HUES48 (cell line): ENCODE results near the gene CCDC57.

Source experiments
- H3K27ac ChIP-seq: one replicate; pipeline ENCODE4 v1.7.0; 2013; ENCODE audit warnings: low read depth, low read length, inconsistent platforms
- H3K27me3 ChIP-seq: 2 replicates; pipeline ENCODE4 v1.6.1; 2013; ENCODE audit warnings: mild to moderate bottlenecking, low read length; ENCODE audit not compliant: control insufficient read depth, insufficient read depth
- H3K36me3 ChIP-seq: 2 replicates; pipeline ENCODE4 v1.6.1; 2013; ENCODE audit warnings: low read length; ENCODE audit not compliant: control insufficient read depth, insufficient read depth
- H3K4me1 ChIP-seq: 2 replicates; pipeline ENCODE4 v1.6.1; 2013; ENCODE audit warnings: mild to moderate bottlenecking, low read length; ENCODE audit not compliant: control insufficient read depth, insufficient read depth
- H3K4me3 ChIP-seq: 2 replicates; pipeline ENCODE4 v1.5.1; 2013; ENCODE audit warnings: mild to moderate bottlenecking, low read depth, low read length
- H3K9ac ChIP-seq: 2 replicates; pipeline ENCODE4 v1.6.1; 2013; ENCODE audit warnings: mild to moderate bottlenecking, low read depth, low read length, moderate library complexity
- H3K9me3 ChIP-seq: 2 replicates; pipeline ENCODE4 v1.6.1; 2013; ENCODE audit warnings: low read length; ENCODE audit not compliant: control insufficient read depth, insufficient read depth

Gene CCDC57

DNA sequence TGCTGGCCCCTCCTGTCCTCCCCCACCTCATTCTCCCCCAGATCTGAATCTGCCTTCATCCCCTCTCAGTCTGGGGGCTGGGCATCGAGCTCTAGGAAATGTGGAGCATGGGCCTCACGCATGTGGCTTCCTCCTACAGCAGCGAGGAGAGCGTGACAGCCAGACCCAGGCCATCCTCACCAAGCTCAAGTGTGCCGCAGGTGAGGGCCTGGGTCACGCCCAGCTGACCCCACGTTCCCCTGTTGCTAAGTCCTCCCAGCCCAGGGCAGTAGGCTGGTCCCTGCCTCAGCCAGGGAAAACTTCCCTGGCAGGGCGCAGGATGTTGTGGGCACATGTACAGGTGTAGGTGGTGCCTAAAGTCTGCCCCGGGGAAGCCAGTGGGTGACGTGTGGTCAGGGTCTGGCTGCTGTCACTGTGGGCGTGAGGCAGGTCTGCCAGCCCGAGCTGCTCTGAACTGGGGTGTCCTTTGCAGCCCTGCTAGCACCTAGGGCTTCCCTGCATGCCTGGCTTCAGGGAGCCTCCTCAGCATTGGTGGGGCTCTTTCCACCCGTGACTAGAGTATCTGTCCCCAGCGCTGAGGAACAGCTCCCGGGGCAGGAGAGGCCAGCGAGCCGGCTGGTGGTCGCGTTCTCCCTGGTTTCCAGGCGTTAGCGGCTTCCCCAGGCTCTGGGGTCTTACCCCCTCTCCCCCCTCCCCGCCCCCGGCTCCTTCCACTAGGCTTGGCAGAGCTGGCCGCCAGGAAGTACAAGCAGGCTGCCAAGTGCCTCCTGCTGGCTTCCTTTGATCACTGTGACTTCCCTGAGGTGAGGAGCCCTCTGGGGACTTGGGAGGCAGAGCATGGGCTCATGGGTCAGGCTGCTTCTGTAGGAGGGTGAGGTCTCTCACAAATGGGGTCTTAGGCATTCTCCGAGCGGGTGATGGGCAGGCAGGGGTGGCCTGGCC lies 157.3 kb downstream of the CCDC57 start:
- H3K36me3 ChIP-seq = peaks cover 67% of the 10 kb centered on the region
- H3K9me3 ChIP-seq = no peaks in the 10 kb centered on the region
- no peak overlapping the region for H3K27ac ChIP-seq
- no peaks in the 10 kb centered on the region for H3K27me3 ChIP-seq
- no peak overlapping the region for H3K4me3 ChIP-seq
- H3K4me1 ChIP-seq = no peaks in the 10 kb centered on the region
- H3K9ac ChIP-seq = no peak overlapping the region

GRCh38 chr17:82054351-82055022 lies 158.2 kb downstream of the CCDC57 start:
- Histone ChIP-seq H3K27me3 (no peaks in the 10 kb centered on the region), H3K4me1 (no peaks in the 10 kb centered on the region), H3K4me3 (no peak overlapping the region), H3K36me3 (peaks cover 67% of the 10 kb centered on the region), H3K9me3 (no peaks in the 10 kb centered on the region), H3K9ac (no peak overlapping the region), H3K27ac (no peak overlapping the region)

GRCh38 chr17:82053556-82054263 lies 158.9 kb downstream of the CCDC57 start:
- Histone ChIP-seq H3K27ac (no peak overlapping the region), H3K36me3 (peaks cover 70% of the 10 kb centered on the region), H3K4me3 (no peak overlapping the region), H3K9ac (no peak overlapping the region), H3K4me1 (no peaks in the 10 kb centered on the region), H3K9me3 (no peaks in the 10 kb centered on the region), H3K27me3 (no peaks in the 10 kb centered on the region)

- Histone ChIP-seq H3K4me1 (no peaks in the 10 kb centered on the region), H3K9ac (no peak overlapping the region), H3K36me3 (peaks cover 68% of the 10 kb centered on the region), H3K4me3 (peak overlapping the region; percentile 89; the same call in 1 of the 2 replicates), H3K9me3 (no peaks in the 10 kb centered on the region), H3K27me3 (no peaks in the 10 kb centered on the region), H3K27ac (no peak overlapping the region)
Measured at GRCh38 chr17:82053130-82053529, 159.5 kb downstream of the CCDC57 start.

- Histone ChIP-seq H3K27me3 (no peaks in the 10 kb centered on the region), H3K9me3 (no peaks in the 10 kb centered on the region), H3K27ac (no peak overlapping the region), H3K4me3 (peak overlapping the region; percentile 89), H3K9ac (no peak overlapping the region; the same call in 1 of the 2 replicates), H3K4me1 (no peaks in the 10 kb centered on the region), H3K36me3 (peaks cover 68% of the 10 kb centered on the region)
Measured at GRCh38 chr17:82052638-82053059, 160.0 kb downstream of the CCDC57 start.

DNA sequence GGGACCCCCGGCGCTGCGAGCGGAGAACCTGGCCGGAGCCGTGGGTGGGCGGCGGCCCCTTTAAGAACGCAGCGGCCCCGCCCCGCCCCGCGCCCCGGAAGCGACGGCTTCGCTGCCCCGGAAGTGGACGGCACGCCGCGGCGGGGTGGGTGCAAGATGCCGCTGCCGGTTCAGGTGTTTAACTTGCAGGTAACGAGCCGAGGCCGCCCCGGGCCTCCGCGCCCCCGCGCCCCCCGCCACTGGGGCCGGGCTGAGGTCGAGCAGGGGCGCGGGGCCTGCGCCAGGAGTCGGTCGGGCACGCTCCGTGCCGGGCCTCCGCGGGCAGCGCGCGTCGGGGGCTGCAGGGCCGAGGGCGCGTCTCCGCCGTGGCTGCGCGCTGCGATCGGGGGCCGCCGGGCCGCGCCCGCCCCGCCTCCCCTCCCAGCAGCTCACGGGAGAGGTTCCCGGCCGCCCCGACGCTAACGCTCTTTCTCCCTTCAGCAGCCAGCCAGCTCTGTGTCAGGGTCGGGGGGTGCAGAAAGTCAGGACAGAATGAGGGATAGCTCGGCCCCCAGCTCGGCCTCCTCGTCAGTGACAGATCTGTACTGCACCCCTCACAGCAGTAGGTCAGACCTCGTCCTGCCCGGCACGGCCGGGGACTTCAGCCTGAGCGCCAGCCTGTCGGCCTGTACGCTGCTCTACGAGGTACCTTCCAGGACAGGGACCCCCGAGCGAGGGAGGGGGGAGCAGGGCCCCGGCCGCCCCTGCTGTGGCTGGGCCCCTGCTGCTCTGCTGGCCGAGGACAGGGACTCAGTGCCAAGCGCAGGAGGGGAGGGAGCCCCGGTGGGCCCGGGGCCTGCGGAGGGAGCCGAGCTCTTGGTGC lies 160.6 kb downstream of the CCDC57 start, which contains the start of the genes GPS1 and RFNG:
Gene GPS1, plus strand, starts transcription at position 123 of the 862 bp plus-strand sequence. Its CDS starts 34 bp downstream, at position 157.
Gene RFNG, minus strand, starts transcription at position 36 of the 862 bp plus-strand sequence. CDS start 45 bp downstream, outside the sequence.
- Histone ChIP-seq H3K36me3 (peaks cover 68% of the 10 kb centered on the region), H3K27ac (peak within 1 kb of the TSS; percentile 12), H3K27me3 (no peaks in the 10 kb centered on the region), H3K9me3 (no peaks in the 10 kb centered on the region), H3K9ac (peak within 1 kb of the TSS; percentile 48; the same call in 1 of the 2 replicates), H3K4me1 (no peaks in the 10 kb centered on the region), H3K4me3 (peak within 1 kb of the TSS; percentile 89)
